Hematopoietic multipotent progenitor cell (in vitro differentiated cells): ENCODE measurements around the gene CMTM7. TPM values are rescaled to one million over a fixed set of nuclear protein-coding genes. Genes with fewer than 3 reads are reported as not detected.
"Not testable (repeated sequence)": the region's sequence is repeated elsewhere in the genome, so short reads cannot be mapped to it uniquely, and the experiment has no call there.

Experiments used
- DNase-seq, 3 donors: peaks; one replicate each; pipeline ENCODE4 v3.0.0-alpha.2; 2011 to 2015; ENCODE audit warnings: low read depth in 2 of 3, low spot score in 2 of 3
- total RNA-seq: library from RNA; depleted of rRNA; stranded (reverse); fragments of >200 nt; gene quantifications from one replicate; pipeline ENCODE4 v1.2.3, GENCODE V29; 2012

CMTM7 gene
- total RNA-seq, 1 donor = 23.4 TPM

- DNase-seq = no peak
These were observed 42.6 kb downstream of the CMTM7 start for GRCh38 chr3:32434206-32434605.

DNA sequence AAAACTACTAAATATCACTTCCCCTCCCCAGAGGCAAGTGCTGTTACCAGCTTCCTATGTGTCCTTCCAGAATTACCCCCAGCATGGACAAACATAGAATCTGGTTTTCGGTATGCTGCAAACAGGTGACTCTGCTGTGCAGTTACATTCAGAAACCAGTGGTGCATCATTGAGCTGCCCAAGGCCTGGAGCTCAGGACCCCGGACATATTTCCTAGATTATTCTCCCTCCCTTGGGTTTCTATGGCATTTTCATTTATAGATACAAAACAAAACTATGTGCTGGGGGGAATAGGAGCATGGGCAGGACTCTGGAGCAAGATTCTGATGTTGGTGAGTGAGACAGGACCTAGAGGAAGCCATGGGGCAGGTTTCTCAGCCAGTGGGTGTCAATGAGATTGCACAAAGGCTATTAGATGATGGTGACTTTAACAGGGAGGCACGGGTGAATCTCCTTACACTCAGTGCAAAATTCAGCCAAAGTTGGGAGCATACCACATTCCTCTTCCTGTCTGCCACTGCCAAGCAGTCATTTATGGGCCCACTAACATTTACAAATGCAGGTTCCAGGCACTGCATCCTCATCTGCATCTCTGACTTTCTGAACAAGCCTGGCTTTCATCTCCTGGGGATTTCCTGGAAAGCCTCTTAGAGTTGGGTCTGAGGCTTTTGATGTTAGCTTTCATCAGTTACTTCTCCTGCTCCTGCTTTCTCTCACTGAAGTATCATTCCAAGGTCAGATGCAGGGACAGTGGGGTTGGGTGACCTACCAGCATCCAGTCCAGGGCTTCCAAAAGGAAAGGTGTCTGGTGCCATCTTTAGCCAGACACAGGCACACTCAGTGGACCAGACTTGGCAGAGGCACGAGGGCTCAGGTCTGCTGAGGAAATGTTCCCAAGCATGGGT, 44.5 kb downstream of the CMTM7 start:
- no peak for DNase-seq

DNA sequence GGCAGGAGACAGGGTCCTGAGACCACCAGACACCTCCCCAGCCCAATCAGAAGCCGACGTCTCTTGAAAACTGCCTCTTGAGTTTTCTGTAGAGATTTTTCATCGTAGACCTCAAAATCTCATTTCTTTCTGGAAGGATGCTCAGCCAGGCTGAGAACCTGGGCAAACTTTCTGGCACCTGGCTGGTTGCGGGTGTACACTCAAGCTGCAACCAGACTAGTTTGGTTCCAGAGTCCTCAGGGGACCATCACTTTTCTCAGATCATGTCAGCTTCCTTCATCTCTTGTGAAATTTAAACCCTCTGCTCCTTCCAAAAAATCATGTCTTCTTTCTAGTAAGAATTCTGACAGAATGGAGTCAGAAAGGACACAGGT, 45.1 kb downstream of the CMTM7 start:
- no peak for DNase-seq

GRCh38 chr3:32437896-32438295, 46.2 kb downstream of the CMTM7 start:
- no peak for DNase-seq

DNA sequence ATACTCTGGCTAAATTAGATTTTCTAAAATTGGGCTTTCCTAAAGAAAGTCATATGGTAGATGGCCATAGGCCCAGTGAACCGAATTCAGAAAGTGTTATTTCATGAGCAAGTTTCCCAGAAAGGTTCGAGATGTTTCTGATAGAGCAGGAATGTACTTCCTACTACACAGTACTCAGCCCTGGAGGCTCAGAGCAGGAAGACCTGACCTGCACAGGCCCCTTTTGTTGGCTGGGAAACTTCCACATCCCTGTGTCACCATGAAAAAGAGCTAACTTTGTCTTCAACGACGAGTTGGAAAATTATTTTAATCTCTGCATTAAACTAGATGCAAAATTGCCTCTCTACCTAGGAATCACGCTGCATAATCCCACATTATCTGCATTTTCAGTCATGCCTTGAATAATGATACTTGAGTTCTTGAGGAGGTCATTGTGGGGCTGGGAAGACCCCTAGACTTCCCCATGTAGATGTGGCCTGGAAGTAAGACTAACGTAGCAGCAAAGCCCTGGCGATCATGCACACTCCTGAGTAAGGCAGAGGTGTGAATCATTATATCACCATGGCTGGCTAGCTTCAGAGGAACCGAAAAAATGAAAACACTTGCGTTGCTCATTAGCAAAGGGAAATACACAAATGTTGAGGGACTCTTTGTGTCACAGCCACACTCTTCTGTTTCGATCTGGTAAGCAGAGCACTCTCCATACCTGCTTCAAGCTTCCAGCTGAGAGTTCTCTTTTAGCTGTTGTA, 47.1 kb downstream of the CMTM7 start:
- DNase-seq = no peak

DNA sequence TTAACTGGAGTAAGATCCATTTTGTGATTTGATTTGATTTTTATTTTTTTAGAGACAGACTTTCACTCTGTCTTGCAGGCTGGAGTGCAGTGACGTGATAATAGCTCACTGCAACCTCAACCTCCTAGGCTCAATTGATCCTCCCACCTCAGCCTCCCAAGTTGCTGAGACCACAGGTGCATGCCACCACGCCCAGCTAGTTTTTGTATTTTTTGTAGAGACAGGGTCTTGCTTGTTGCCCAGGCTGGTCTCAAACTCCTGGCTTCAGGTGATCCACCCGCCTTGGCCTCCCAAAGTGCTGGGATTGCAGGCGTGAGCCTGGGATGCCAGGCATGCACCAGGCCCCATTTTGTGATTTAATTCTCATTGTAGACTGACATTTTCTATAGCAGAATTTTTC, 47.8 kb downstream of the CMTM7 start:
- not testable (repeated sequence) for DNase-seq

GRCh38 chr3:32440611-32441350, 49.1 kb downstream of the CMTM7 start:
- no peak for DNase-seq

DNA sequence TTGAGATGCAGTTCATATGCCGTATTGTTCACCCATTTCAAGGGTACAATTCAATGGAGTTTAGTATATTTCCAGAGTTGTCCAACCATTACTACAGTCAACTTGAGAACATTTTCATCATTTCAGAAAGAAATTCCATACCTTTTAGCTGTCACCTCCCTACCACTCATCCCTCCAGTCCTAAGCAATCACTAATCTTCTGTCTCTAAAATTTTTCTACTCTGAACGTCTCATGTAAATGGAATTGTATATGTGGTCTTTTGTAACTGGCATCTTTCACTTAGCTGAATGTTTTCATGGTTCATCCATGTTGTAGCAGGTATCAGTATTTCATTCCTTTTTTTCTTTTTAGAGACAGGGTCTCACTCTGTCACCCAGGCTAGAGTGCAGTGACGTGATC, 51.1 kb downstream of the CMTM7 start:
- no peak for DNase-seq

DNA sequence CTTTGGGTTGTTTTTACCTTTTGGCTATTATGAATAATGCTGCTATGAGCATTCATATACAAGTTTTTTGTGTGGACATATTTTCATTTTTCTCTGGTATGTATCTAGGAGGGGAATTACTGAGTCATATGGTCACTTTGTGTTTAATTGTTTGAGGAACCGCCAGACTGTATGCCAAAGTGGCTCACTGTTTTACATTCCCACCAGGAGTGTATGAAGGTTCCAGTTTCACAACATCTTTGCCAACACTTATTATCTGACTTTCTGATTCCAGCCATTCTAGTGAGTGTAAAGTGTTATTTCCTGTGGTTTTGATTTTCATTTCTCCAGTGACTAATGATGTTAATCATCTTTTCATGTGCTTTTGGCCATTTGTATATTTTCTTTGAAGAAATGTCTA, 51.8 kb downstream of the CMTM7 start:
- DNase-seq = no peak

- no peak for DNase-seq
These were observed 56.3 kb downstream of the CMTM7 start for GRCh38 chr3:32447865-32448400.

DNA sequence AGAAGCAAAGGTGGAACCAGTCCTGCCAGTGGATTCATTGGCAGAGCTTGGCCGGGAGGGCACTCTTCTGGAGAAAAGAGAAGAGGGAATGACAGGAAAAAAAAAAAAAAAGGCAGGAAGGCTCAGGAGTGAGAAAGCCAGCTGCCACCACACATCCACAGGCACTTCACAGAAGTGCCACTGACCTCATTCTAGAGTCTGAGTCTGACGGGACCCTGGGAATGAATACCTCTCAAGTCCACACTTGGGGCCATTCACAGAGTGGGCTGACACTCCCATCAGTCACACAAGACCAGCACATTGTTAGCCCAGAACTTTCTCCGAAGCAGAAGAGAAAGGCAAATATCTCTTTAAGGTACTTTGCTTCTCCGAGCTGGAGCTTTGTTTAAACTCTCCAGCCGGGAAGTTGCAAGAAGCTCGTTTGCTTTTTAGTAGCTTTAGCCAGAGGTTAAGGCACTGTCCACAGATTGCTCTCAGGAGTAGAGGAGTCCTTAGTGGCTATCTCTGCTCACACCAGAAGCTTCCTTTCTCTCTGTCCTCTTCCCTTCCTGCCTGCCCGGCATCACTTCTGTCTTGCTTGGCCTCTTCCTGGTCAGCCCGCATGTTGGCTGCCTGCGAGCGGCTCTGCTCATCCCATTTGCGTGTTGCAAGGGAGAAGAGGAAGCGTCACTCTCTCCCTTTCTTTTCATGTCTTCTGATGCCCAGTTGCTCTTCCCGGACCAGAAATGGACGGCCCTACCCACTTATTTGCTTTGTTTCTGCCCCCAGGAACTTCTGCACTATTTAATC, 57.2 kb downstream of the CMTM7 start:
- DNase-seq = no peak

DNA sequence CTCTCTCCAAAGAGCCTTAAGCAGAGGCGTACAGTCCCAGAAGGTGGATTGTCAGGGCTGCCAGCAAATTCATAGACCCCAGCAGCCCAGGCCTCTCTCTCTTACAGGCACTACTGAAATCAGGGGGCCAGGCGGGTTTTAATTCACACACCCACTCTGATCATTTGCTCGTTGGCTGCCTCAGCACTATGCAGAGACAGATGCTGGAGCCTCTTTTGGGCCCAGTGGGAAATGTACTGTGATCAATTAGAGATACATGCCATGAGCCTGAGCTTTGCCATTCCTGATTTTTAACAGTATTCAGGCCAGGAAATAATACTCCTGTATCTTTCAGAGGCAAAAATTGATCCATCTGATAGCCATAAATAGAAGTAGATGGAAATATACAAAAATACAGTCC, 58.0 kb downstream of the CMTM7 start:
- no peak for DNase-seq

DNA sequence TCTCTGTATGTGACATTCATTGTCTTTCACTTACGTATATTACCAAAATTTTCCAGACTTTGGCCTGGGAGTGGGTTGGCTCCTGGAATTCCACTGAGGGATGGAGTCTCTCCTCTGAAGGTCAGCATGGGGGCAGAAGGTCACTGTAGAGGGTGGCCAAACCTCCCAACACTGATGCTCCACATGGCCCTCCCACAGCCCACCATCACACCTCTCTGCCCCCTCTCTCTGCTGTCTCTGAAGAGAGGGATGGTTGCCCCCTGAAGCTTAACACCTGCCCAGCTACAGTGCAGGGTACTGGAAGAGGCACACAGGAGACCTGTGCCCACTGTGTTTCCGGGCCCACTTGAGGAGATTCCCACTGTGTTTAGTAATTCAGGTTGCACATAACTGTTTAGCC, 58.8 kb downstream of the CMTM7 start:
- no peak for DNase-seq

GRCh38 chr3:32450992-32451659, 59.5 kb downstream of the CMTM7 start:
- DNase-seq = no peak

- no peak for DNase-seq
These were observed 60.4 kb downstream of the CMTM7 start for GRCh38 chr3:32452009-32452408.

DNA sequence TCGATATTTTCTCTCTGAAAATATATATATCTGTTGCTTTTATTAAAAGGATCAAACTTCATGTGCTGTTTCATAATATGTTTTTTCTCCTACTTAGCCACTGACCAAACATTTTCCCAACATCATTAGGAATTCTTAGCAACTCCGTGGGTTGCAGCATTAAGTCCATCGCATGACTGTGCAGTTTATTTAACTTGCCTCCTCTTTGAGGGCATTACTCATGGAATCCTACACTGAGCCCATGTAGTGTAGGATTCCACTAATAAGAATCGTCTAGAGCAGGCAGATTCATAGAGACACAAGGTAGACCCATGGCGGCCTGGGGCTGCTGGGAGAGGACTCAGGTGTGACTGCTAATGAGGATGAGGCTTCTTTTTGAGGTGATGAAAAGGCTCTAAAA, 61.7 kb downstream of the CMTM7 start:
- no peak for DNase-seq

- DNase-seq = no peak
These were observed 62.5 kb downstream of the CMTM7 start for GRCh38 chr3:32454111-32454510.

GRCh38 chr3:32454731-32455608, 63.3 kb downstream of the CMTM7 start:
- DNase-seq = no peak
